SK-N-SH (cell line): ENCODE measurements around the gene EMX1. TPM values are rescaled to one million over a fixed set of nuclear protein-coding genes. Genes with fewer than 3 reads are reported as not detected.

Experiments used
- CTCF ChIA-PET: fragments of 300-600, 350-600 bp; formaldehyde crosslinking; extraction: SDS; loops from one replicate; lab custom pipeline; 2021; lab: Yijun Ruan, JAX
- POLR2A ChIA-PET: fragments of 350-600 bp; sonication (Branson Sonifier 250); formaldehyde crosslinking; extraction: SDS; loops from one replicate; lab custom pipeline; 2020; ENCODE audit warnings: antibody characterized with exemption, inconsistent platforms; lab: Yijun Ruan, JAX
- DNase-seq: peaks from one replicate; pipeline ENCODE4 v3.0.0; 2012
- H2AFZ ChIP-seq: fragments of 200-600 bp; sonication (generic); 2 replicates; pipeline ENCODE4 v1.8.1; 2016; ENCODE audit warnings: antibody characterized with exemption, mild to moderate bottlenecking, low read depth
- H3F3A ChIP-seq: fragments of 200-600 bp; sonication (generic); replicated peaks from 2 replicates; pipeline ENCODE3; 2016; ENCODE audit warnings: antibody characterized with exemption, mild to moderate bottlenecking; ENCODE audit not compliant: insufficient read depth
- H3K27ac ChIP-seq, 2 experiments: fragments of 200-500 bp in 1 of 2; fragments of 200-600 bp in 1 of 2; sonication (Bioruptor generic) in 1 of 2; sonication (generic), shearing (Covaris generic) in 1 of 2; 2 replicates each; pipeline versions ENCODE4 v1.5.1 to v1.6.1; 2014 to 2016; ENCODE audit warnings: low read depth in 2 of 2, inconsistent platforms in 1 of 2, low read length in 1 of 2, mild to moderate bottlenecking in 1 of 2, mixed read lengths in 1 of 2
- H3K27me3 ChIP-seq: fragments of 200-600 bp; sonication (generic), shearing (Covaris generic); 2 replicates; pipeline ENCODE4 v1.6.1; 2016; ENCODE audit warnings: mixed run types; ENCODE audit not compliant: insufficient read depth
- H3K36me3 ChIP-seq, 2 experiments: fragments of 200-500 bp in 1 of 2; fragments of 200-600 bp in 1 of 2; sonication (Bioruptor generic) in 1 of 2; sonication (generic) in 1 of 2; replicated peaks in 1 of 2; 2 replicates each; pipeline versions ENCODE3 to v1.5.1; 2014 to 2016; ENCODE audit warnings: low read length in 1 of 2, mild to moderate bottlenecking in 1 of 2; ENCODE audit not compliant: insufficient read depth in 2 of 2, control insufficient read depth in 1 of 2
- H3K4me1 ChIP-seq, 2 experiments: fragments of 200-500 bp in 1 of 2; fragments of 200-600 bp in 1 of 2; sonication (Bioruptor generic) in 1 of 2; sonication (generic), shearing (Covaris generic) in 1 of 2; 2 replicates each; pipeline versions ENCODE4 v1.5.1 to v1.6.1; 2014 to 2016; ENCODE audit warnings: low read depth in 1 of 2, low read length in 1 of 2, mixed run types in 1 of 2; ENCODE audit not compliant: insufficient read depth in 2 of 2, control insufficient read depth in 1 of 2
- H3K4me2 ChIP-seq: fragments of 200-600 bp; sonication (generic), shearing (Covaris generic); 2 replicates; pipeline ENCODE4 v1.6.1; 2017; ENCODE audit warnings: mixed run types
- H3K4me3 ChIP-seq, 2 experiments: fragments of 200-500 bp in 1 of 2; fragments of 200-600 bp in 1 of 2; sonication (Bioruptor generic) in 1 of 2; sonication (generic), shearing (Covaris generic) in 1 of 2; 2 replicates each; pipeline versions ENCODE4 v1.5.1 to v1.8.1; 2014 to 2016; ENCODE audit warnings: low read depth in 2 of 2, inconsistent platforms in 1 of 2, low read length in 1 of 2, mild to moderate bottlenecking in 1 of 2, mixed read lengths in 1 of 2, moderate library complexity in 1 of 2
- H3K79me2 ChIP-seq: fragments of 200-600 bp; sonication (generic); 2 replicates; pipeline ENCODE4 v1.8.1; 2017; ENCODE audit warnings: mild to moderate bottlenecking; ENCODE audit not compliant: insufficient read depth
- H3K9ac ChIP-seq: fragments of 200-600 bp; sonication (generic); 2 replicates; pipeline ENCODE4 v1.6.1; 2017; ENCODE audit warnings: mixed run types
- H3K9me2 ChIP-seq: fragments of 200-600 bp; sonication (generic); 2 replicates; pipeline ENCODE4 v1.6.1; 2017; ENCODE audit warnings: mixed run types
- H3K9me3 ChIP-seq: fragments of 200-600 bp; sonication (generic); 2 replicates; pipeline ENCODE4 v1.6.1; 2017; ENCODE audit warnings: mixed run types, mild to moderate bottlenecking, moderate library complexity
- H4K20me1 ChIP-seq: fragments of 200-600 bp; sonication (generic); 2 replicates; pipeline ENCODE4 v1.6.1; 2017; ENCODE audit warnings: mild to moderate bottlenecking, mixed run types; ENCODE audit not compliant: insufficient read depth
- CHD2 ChIP-seq: fragments of 150-350 bp; IDR thresholded peaks from 2 replicates; pipeline ENCODE4 v1.6.1; 2018; ENCODE audit warnings: low read length; ENCODE audit not compliant: partially characterized antibody
- CTCF ChIP-seq: fragments of 200-600 bp; sonication (generic); IDR thresholded peaks from 2 replicates; pipeline ENCODE4 v1.6.1; 2017; ENCODE audit warnings: antibody characterized with exemption, mild to moderate bottlenecking, moderate library complexity
- GABPA ChIP-seq: IDR thresholded peaks from 2 replicates; pipeline ENCODE4 v1.4.0; 2012; ENCODE audit warnings: low read depth, mild to moderate bottlenecking
- GATA2 ChIP-seq: sonication (generic); formaldehyde crosslinking; IDR thresholded peaks from 2 replicates; pipeline ENCODE4 v1.5.0; 2020; ENCODE audit warnings: mild to moderate bottlenecking, missing genetic modification reagents
- JUND ChIP-seq: IDR thresholded peaks from 2 replicates; pipeline ENCODE4 v1.4.0; 2012
- MAX ChIP-seq: IDR thresholded peaks from 2 replicates; pipeline ENCODE4 v1.4.0; 2012; ENCODE audit warnings: low read depth
- MEF2A ChIP-seq: IDR thresholded peaks from 2 replicates; pipeline ENCODE4 v1.4.0; 2012; ENCODE audit warnings: low read depth, borderline replicate concordance
- MXI1 ChIP-seq: IDR thresholded peaks from 2 replicates; pipeline ENCODE4 v1.6.1; 2012; ENCODE audit warnings: mild to moderate bottlenecking, low read depth, low read length, improper control_type of control experiment
- NFIC ChIP-seq: IDR thresholded peaks from 2 replicates; pipeline ENCODE4 v1.4.0; 2012; ENCODE audit warnings: borderline replicate concordance
- NRF1 ChIP-seq: IDR thresholded peaks from 2 replicates; pipeline ENCODE4 v1.6.1; 2012; ENCODE audit warnings: low read depth, mild to moderate bottlenecking, low read length
- PBX3 ChIP-seq: IDR thresholded peaks from 2 replicates; pipeline ENCODE4; 2012
- RAD21 ChIP-seq: IDR thresholded peaks from 2 replicates; pipeline ENCODE4 v1.6.1; 2012; ENCODE audit warnings: mild to moderate bottlenecking, low read length
- RCOR1 ChIP-seq: fragments of 150-350 bp; IDR thresholded peaks from 2 replicates; pipeline ENCODE4 v1.6.1; 2017; ENCODE audit warnings: antibody characterized with exemption, low read length
- SIN3A ChIP-seq: IDR thresholded peaks from 2 replicates; pipeline ENCODE4 v1.6.1; 2012; ENCODE audit warnings: low read depth, mild to moderate bottlenecking, low read length, moderate library complexity, borderline replicate concordance
- SMC3 ChIP-seq: IDR thresholded peaks from 2 replicates; pipeline ENCODE4 v1.6.1; 2012; ENCODE audit warnings: low read depth, low read length, improper control_type of control experiment
- TCF12 ChIP-seq: IDR thresholded peaks from 2 replicates; pipeline ENCODE4 v1.4.0; 2012
- TEAD4 ChIP-seq: IDR thresholded peaks from 2 replicates; pipeline ENCODE4 v1.4.0; 2012; ENCODE audit warnings: mild to moderate bottlenecking, borderline replicate concordance; ENCODE audit not compliant: insufficient read depth
- USF2 ChIP-seq: fragments of 150-350 bp; IDR thresholded peaks from 2 replicates; pipeline ENCODE4 v1.6.1; 2017; ENCODE audit warnings: antibody characterized with exemption, low read length, low read depth, borderline replicate concordance
- YY1 ChIP-seq: IDR thresholded peaks from 2 replicates; pipeline ENCODE4 v1.4.0; 2012; ENCODE audit warnings: low read depth, mild to moderate bottlenecking
- WGBS: methylation state at CpG from one replicate; pipeline ENCODE4 v1.1.6; 2017; ENCODE audit warnings: low lambda C conversion rate; 5-methylcytosine and 5-hydroxymethylcytosine counted together
- polyA plus RNA-seq, 3 experiments: library from polyadenylated mRNA; depleted of rRNA; stranded (reverse); fragments of >200 nt; gene quantifications; 2 replicates each; pipeline ENCODE4 v1.2.3, GENCODE V29; 2012

EMX1 gene
- polyA plus RNA-seq, 1 of the 3 experiments (the other 2 are of a cell fraction), result not detected

- Histone ChIP-seq H3K27me3 (no peaks in the 10 kb centered on the region), H4K20me1 (no peaks in the 10 kb centered on the region), H2AFZ (no peak overlapping the region), H3K36me3 (peaks cover 0 to 3% of the 10 kb centered on the region in 2 experiments), H3K9me3 (no peaks in the 10 kb centered on the region), H3K9ac (no peak overlapping the region), H3K9me2 (no peaks in the 10 kb centered on the region), H3F3A (no peaks in the 10 kb centered on the region), H3K4me3 (no peak overlapping the region), H3K27ac (no peak overlapping the region)
- WGBS, result 97% methylated on average over 9 of the region's 14 CpGs
- ChIA-PET POLR2A (no interaction called here), CTCF (interaction anchor here (0.9 to 1.4 kb wide), 3 partner anchors 8 to 79 kb away, joined by 3 to 7 read pairs (median 3); partner anchors contain the start of gene SPR)
- no peak for TF ChIP-seq MXI1
- TF ChIP-seq RCOR1, result no peak
- no peak for TF ChIP-seq USF2
- TF ChIP-seq TCF12, result no peak
- TF ChIP-seq TEAD4, result no peak
- no peak for TF ChIP-seq GATA2 (CRISPR knock-in tag)
- no peak for TF ChIP-seq RAD21
- TF ChIP-seq PBX3, result no peak
- no peak for TF ChIP-seq CTCF
- no peak for TF ChIP-seq SIN3A
- no peak for TF ChIP-seq MEF2A
- no peak for TF ChIP-seq GABPA
- TF ChIP-seq MAX, result no peak
- TF ChIP-seq SMC3, result no peak
- TF ChIP-seq YY1, result no peak
- no peak for TF ChIP-seq CHD2
- no peak for TF ChIP-seq NFIC
- TF ChIP-seq NRF1, result no peak
- TF ChIP-seq JUND, result no peak
- TF ChIP-seq, all 33 proteins: peak for 0
- no peaks in the 10 kb centered on the region for H3K79me2 ChIP-seq
- H3K4me2 ChIP-seq, result no peak overlapping the region
- peaks cover 0 to 7% of the 10 kb centered on the region in 2 experiments; a peak in 1 of 4 replicates for H3K4me1 ChIP-seq
- no peak for DNase-seq
Observed at GRCh38 chr2:72965770-72966450, 48.6 kb downstream of the EMX1 start.
